Fibroblast of villous mesenchyme (primary cell): ENCODE results near the gene RAD9A. TPM values are rescaled to one million over a fixed set of nuclear protein-coding genes. Genes with fewer than 3 reads are reported as not detected.

Experiments
- small RNA-seq: library from RNA; depleted of rRNA; stranded (forward); fragments of <200 nt; gene quantifications from one replicate; pipeline ENCODE3, GENCODE V24; 2012
- total RNA-seq: library from RNA; depleted of rRNA; stranded (reverse); fragments of >200 nt; gene quantifications from 2 replicates; pipeline ENCODE4 v1.2.3, GENCODE V29; 2012

The RAD9A gene
- total RNA-seq, 1 donor: 4.3 TPM

Small RNAs within 50 kb of the gene (small RNA-seq; reads per million reads assigned to genes)
- gene RN7SKP239 (not detected), gene RNU6-1238P (not detected)

Other genes starting within 250 kb of the RAD9A start
- gene GRK2, start 125.5 kb upstream of the RAD9A start, total RNA-seq: 24.5 and 33.2 TPM in 2 replicates
- 29.6 and 29.8 TPM in 2 replicates for gene ANKRD13D, start 102.7 kb upstream of the RAD9A start, total RNA-seq
- 16.1 and 21.2 TPM in 2 replicates for gene SSH3, start 88.5 kb upstream of the RAD9A start, total RNA-seq
- 43.2 and 68.9 TPM in 2 replicates for gene POLD4, start 38.4 kb upstream of the RAD9A start, total RNA-seq
- 3.5 and 4.7 TPM in 2 replicates for gene CLCF1, start 18.4 kb upstream of the RAD9A start, total RNA-seq
- 172 and 202 TPM in 2 replicates for gene PPP1CA, start 9.9 kb downstream of the RAD9A start, total RNA-seq
- not detected in 2 replicates for gene TBC1D10C, start 12.1 kb downstream of the RAD9A start, total RNA-seq
- gene CARNS1, start 23.7 kb downstream of the RAD9A start, total RNA-seq: not detected in 2 replicates
- gene RPS6KB2, start 36.5 kb downstream of the RAD9A start, total RNA-seq: 42.3 and 47.0 TPM in 2 replicates
- 0.32 TPM in 1 of 2 replicates, not detected in the other for gene PTPRCAP, start 45.7 kb downstream of the RAD9A start, total RNA-seq
- gene CORO1B, start 51.5 kb downstream of the RAD9A start, total RNA-seq: 85.5 and 102 TPM in 2 replicates
- not detected in 2 replicates for gene GPR152, start 60.7 kb downstream of the RAD9A start, total RNA-seq
- not detected in 2 replicates for gene CABP4, start 63.4 kb downstream of the RAD9A start, total RNA-seq
- 18.4 and 18.6 TPM in 2 replicates for gene TMEM134, start 77.3 kb downstream of the RAD9A start, total RNA-seq
- 42.7 and 55.1 TPM in 2 replicates for gene AIP, start 91.0 kb downstream of the RAD9A start, total RNA-seq
- 21.9 and 22.9 TPM in 2 replicates for gene PITPNM1, start 113.4 kb downstream of the RAD9A start, total RNA-seq
- 13.5 and 16.8 TPM in 2 replicates for gene CDK2AP2, start 116.2 kb downstream of the RAD9A start, total RNA-seq
- not detected in 2 replicates for gene CABP2, start 131.5 kb downstream of the RAD9A start, total RNA-seq
- 495 and 721 TPM in 2 replicates for gene GSTP1, start 191.8 kb downstream of the RAD9A start, total RNA-seq
- 140 and 178 TPM in 2 replicates for gene NDUFV1, start 214.9 kb downstream of the RAD9A start, total RNA-seq
- 4.7 and 5.8 TPM in 2 replicates for gene NUDT8, start 238.0 kb downstream of the RAD9A start, total RNA-seq
- not detected in 2 replicates for gene TBX10, start 247.8 kb downstream of the RAD9A start, total RNA-seq